ENCODE measurements around the gene DPY19L1.
"Not testable (repeated sequence)": the region's sequence is repeated elsewhere in the genome, so short reads cannot be mapped to it uniquely, and the experiment has no call there.

DNA sequence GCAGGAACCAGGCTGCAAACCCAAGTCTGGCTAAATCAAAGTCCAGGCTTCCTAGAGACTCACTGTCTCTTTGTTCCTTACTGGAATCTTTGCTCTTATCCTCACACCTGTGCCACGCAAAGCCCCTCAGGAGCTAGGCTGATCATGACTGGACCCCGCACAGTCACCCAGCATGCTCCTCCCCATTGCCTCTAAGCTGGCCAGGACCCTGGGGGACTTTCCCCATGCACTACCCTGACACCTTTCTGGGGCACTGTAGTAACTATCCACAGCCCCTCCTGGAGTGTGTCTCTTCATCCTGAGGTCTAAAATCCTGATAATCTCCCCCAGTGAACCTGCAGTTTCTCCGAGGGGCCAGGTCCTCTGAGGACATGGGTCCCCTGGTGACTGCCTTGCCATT lies 21.3 kb upstream of the DPY19L1 start:
- TF ChIP-seq, protein P1, sequence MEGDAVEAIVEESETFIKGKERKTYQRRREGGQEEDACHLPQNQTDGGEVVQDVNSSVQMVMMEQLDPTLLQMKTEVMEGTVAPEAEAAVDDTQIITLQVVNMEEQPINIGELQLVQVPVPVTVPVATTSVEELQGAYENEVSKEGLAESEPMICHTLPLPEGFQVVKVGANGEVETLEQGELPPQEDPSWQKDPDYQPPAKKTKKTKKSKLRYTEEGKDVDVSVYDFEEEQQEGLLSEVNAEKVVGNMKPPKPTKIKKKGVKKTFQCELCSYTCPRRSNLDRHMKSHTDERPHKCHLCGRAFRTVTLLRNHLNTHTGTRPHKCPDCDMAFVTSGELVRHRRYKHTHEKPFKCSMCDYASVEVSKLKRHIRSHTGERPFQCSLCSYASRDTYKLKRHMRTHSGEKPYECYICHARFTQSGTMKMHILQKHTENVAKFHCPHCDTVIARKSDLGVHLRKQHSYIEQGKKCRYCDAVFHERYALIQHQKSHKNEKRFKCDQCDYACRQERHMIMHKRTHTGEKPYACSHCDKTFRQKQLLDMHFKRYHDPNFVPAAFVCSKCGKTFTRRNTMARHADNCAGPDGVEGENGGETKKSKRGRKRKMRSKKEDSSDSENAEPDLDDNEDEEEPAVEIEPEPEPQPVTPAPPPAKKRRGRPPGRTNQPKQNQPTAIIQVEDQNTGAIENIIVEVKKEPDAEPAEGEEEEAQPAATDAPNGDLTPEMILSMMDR (IDR thresholded peaks at IDR 0.05; ENCODE audit: poor library complexity, severe bottlenecking) = not testable (repeated sequence)
- TF ChIP-seq EZH2 (IDR thresholded peaks at IDR 0.05; ENCODE audit: borderline replicate concordance, insufficient read depth, low read length, poor library complexity, severe bottlenecking); POLR2AphosphoS5 (IDR thresholded peaks at IDR 0.05); EP300 (conservative IDR thresholded peaks at IDR 0.05; ENCODE audit: poor library complexity, severe bottlenecking); SMC3 (conservative IDR thresholded peaks at IDR 0.05; ENCODE audit: poor library complexity); MXI1 (conservative IDR thresholded peaks at IDR 0.05; ENCODE audit: poor library complexity, severe bottlenecking); RAD21 (conservative IDR thresholded peaks at IDR 0.05): not testable (repeated sequence)
- TF ChIP-seq, protein P2, sequence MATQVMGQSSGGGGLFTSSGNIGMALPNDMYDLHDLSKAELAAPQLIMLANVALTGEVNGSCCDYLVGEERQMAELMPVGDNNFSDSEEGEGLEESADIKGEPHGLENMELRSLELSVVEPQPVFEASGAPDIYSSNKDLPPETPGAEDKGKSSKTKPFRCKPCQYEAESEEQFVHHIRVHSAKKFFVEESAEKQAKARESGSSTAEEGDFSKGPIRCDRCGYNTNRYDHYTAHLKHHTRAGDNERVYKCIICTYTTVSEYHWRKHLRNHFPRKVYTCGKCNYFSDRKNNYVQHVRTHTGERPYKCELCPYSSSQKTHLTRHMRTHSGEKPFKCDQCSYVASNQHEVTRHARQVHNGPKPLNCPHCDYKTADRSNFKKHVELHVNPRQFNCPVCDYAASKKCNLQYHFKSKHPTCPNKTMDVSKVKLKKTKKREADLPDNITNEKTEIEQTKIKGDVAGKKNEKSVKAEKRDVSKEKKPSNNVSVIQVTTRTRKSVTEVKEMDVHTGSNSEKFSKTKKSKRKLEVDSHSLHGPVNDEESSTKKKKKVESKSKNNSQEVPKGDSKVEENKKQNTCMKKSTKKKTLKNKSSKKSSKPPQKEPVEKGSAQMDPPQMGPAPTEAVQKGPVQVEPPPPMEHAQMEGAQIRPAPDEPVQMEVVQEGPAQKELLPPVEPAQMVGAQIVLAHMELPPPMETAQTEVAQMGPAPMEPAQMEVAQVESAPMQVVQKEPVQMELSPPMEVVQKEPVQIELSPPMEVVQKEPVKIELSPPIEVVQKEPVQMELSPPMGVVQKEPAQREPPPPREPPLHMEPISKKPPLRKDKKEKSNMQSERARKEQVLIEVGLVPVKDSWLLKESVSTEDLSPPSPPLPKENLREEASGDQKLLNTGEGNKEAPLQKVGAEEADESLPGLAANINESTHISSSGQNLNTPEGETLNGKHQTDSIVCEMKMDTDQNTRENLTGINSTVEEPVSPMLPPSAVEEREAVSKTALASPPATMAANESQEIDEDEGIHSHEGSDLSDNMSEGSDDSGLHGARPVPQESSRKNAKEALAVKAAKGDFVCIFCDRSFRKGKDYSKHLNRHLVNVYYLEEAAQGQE (IDR thresholded peaks at IDR 0.05; ENCODE audit: borderline replicate concordance) = not testable (repeated sequence)

All from neural cell (in vitro differentiated cells).